A549 treated with Mapracorat at 1 μM for 4 hours (cell line): ENCODE data around the gene C17orf100. TPM values are rescaled to one million over a fixed set of nuclear protein-coding genes. Genes with fewer than 3 reads are reported as not detected.

Experiments
- total RNA-seq: library from RNA; stranded (reverse); fragments of 200-300 nt; extraction: Qiagen RNA extraction; gene quantifications from 5 replicates; pipeline ENCODE4 v1.2.3, GENCODE V29; 2022

Gene C17orf100
- 1.7 to 3.5 TPM (median 2.6 TPM) in 5 replicates for total RNA-seq

GRCh38 chr17:6651354-6651918 is at the start of gene C17orf100, which contains the start of gene MED31:
C17orf100 (plus strand) TSS chr17:6651762; CDS start chr17:6651914, 152 bp downstream.
MED31 (minus strand) TSS chr17:6651605; CDS start chr17:6651528, 77 bp downstream.

GRCh38 chr17:6640536-6641246 is 10.9 kb upstream of the C17orf100 start, which contains the start of the genes KIAA0753 and TXNDC17:
KIAA0753 (minus strand) TSS chr17:6640711; CDS start chr17:6635103, 5,608 bp downstream.
TXNDC17 (plus strand) TSS chr17:6641060; CDS start chr17:6641083, 23 bp downstream.

Other genes with a start within 250 kb of the C17orf100 start
- not detected in 5 replicates for gene AIPL1, start 216.6 kb upstream of the C17orf100 start, total RNA-seq
- gene PIMREG, start 207.3 kb upstream of the C17orf100 start, total RNA-seq = 42.0 to 50.8 TPM (median 48.6 TPM) in 5 replicates
- 1.7 to 2.8 TPM (median 2.2 TPM) in 5 replicates for gene PITPNM3, start 95.2 kb upstream of the C17orf100 start, total RNA-seq
- 17.5 to 20.8 TPM (median 19.1 TPM) in 5 replicates for gene KIAA0753, start 11.1 kb upstream of the C17orf100 start, total RNA-seq
- gene TXNDC17, start 10.7 kb upstream of the C17orf100 start, total RNA-seq = 404 to 457 TPM (median 423 TPM) in 5 replicates
- 22.7 to 35.1 TPM (median 31.9 TPM) in 5 replicates for gene MED31, start 157 bp upstream of the C17orf100 start, total RNA-seq
- gene SLC13A5, start 61.6 kb downstream of the C17orf100 start, total RNA-seq = 0.06 to 0.54 TPM (median 0.27 TPM) in 5 replicates
- 0.10 TPM in 1 of 5 replicates, not detected in the others for gene XAF1, start 104.3 kb downstream of the C17orf100 start, total RNA-seq
- gene FBXO39, start 124.5 kb downstream of the C17orf100 start, total RNA-seq = not detected in 5 replicates
- 0.04 to 0.23 TPM (median 0.07 TPM) in 4 of 5 replicates, not detected in the other for gene TEKT1, start 180.0 kb downstream of the C17orf100 start, total RNA-seq